GM12873 (cell line): ENCODE measurements around the gene DRC3.

Source experiments
- CTCF ChIP-seq: IDR thresholded peaks from 2 replicates; pipeline ENCODE4 v1.5.1; 2012; ENCODE audit warnings: low read depth, mild to moderate bottlenecking, moderate library complexity, low read length, control low read depth; ENCODE audit not compliant: insufficient read depth; ENCODE audit errors: missing control alignments

DRC3 gene

GRCh38 chr17:17963066-17963465 lies 9.6 kb upstream of the DRC3 start:
- TF ChIP-seq CTCF, result no peak

GRCh38 chr17:17963694-17964436 lies 8.8 kb upstream of the DRC3 start:
- TF ChIP-seq CTCF, result no peak

GRCh38 chr17:17964710-17965109 lies 8.0 kb upstream of the DRC3 start:
- TF ChIP-seq CTCF, result no peak

- TF ChIP-seq CTCF, result no peak
Observed at GRCh38 chr17:17965152-17965721, 7.4 kb upstream of the DRC3 start.

- no peak for TF ChIP-seq CTCF
Observed at GRCh38 chr17:17966399-17966798, 6.3 kb upstream of the DRC3 start.

GRCh38 chr17:17970699-17971430 lies 1.8 kb upstream of the DRC3 start:
- no peak for TF ChIP-seq CTCF

GRCh38 chr17:17971431-17972125 lies 1.1 kb upstream of the DRC3 start:
- TF ChIP-seq CTCF, result no peak
